ENCODE results near the gene STK25.

Gene STK25

GRCh38 chr2:241535871-241536655, 27.7 kb upstream of the STK25 start:
- no peak for TF ChIP-seq CTCF (IDR thresholded peaks at IDR 0.05; ENCODE audit: poor library complexity, severe bottlenecking)
- H3K4me3 ChIP-seq (ENCODE audit: severe bottlenecking) = no peak overlapping the region
- no peak for ATAC-seq (ENCODE audit: low read depth)

GRCh38 chr2:241534701-241535375, 26.5 kb upstream of the STK25 start:
- H3K27me3 ChIP-seq (ENCODE audit: insufficient read depth, poor library complexity, severe bottlenecking) = no peaks in the 10 kb centered on the region
- ATAC-seq (ENCODE audit: low read depth) = no peak

More at GRCh38 chr2:241535871-241536655, 27.7 kb upstream of the STK25 start:
- no peaks in the 10 kb centered on the region for H3K9me3 ChIP-seq (ENCODE audit: severe bottlenecking)
- H3K4me1 ChIP-seq (ENCODE audit: insufficient read depth, poor library complexity, severe bottlenecking) = peaks cover 5% of the 10 kb centered on the region
- no peaks in the 10 kb centered on the region for H3K36me3 ChIP-seq (ENCODE audit: low read depth)
- no peaks in the 10 kb centered on the region for H3K27me3 ChIP-seq (ENCODE audit: insufficient read depth, poor library complexity, severe bottlenecking)
- DNase-seq (ENCODE audit: low spot score) = no peak
- no peak overlapping the region for H3K27ac ChIP-seq (ENCODE audit: poor library complexity, severe bottlenecking)

GRCh38 chr2:241534293-241534692, 25.9 kb upstream of the STK25 start:
- H3K4me3 ChIP-seq (ENCODE audit: severe bottlenecking) = no peak overlapping the region
- H3K36me3 ChIP-seq (ENCODE audit: low read depth) = no peaks in the 10 kb centered on the region
- H3K4me1 ChIP-seq (ENCODE audit: insufficient read depth, poor library complexity, severe bottlenecking) = no peaks in the 10 kb centered on the region
- DNase-seq (ENCODE audit: low spot score) = no peak
- no peak overlapping the region for H3K27ac ChIP-seq (ENCODE audit: poor library complexity, severe bottlenecking)
- TF ChIP-seq CTCF (IDR thresholded peaks at IDR 0.05; ENCODE audit: poor library complexity, severe bottlenecking) = no peak
- ATAC-seq (ENCODE audit: low read depth) = no peak
- H3K9me3 ChIP-seq (ENCODE audit: severe bottlenecking) = no peaks in the 10 kb centered on the region
- H3K27me3 ChIP-seq (ENCODE audit: insufficient read depth, poor library complexity, severe bottlenecking) = no peaks in the 10 kb centered on the region

More at GRCh38 chr2:241534701-241535375, 26.5 kb upstream of the STK25 start:
- DNase-seq (ENCODE audit: low spot score) = no peak
- no peaks in the 10 kb centered on the region for H3K9me3 ChIP-seq (ENCODE audit: severe bottlenecking)
- no peaks in the 10 kb centered on the region for H3K4me1 ChIP-seq (ENCODE audit: insufficient read depth, poor library complexity, severe bottlenecking)
- no peaks in the 10 kb centered on the region for H3K36me3 ChIP-seq (ENCODE audit: low read depth)
- no peak overlapping the region for H3K4me3 ChIP-seq (ENCODE audit: severe bottlenecking)
- no peak for TF ChIP-seq CTCF (IDR thresholded peaks at IDR 0.05; ENCODE audit: poor library complexity, severe bottlenecking)
- H3K27ac ChIP-seq (ENCODE audit: poor library complexity, severe bottlenecking) = no peak overlapping the region

GRCh38 chr2:241532733-241533601, 24.6 kb upstream of the STK25 start:
- no peak for TF ChIP-seq CTCF (IDR thresholded peaks at IDR 0.05; ENCODE audit: poor library complexity, severe bottlenecking)
- DNase-seq (ENCODE audit: low spot score) (no peak), ATAC-seq (ENCODE audit: low read depth) (no peak)
- H3K9me3 ChIP-seq (ENCODE audit: severe bottlenecking) = no peaks in the 10 kb centered on the region
- H3K27ac ChIP-seq (ENCODE audit: poor library complexity, severe bottlenecking) = no peak overlapping the region
- H3K4me1 ChIP-seq (ENCODE audit: insufficient read depth, poor library complexity, severe bottlenecking) = no peaks in the 10 kb centered on the region
- H3K4me3 ChIP-seq (ENCODE audit: severe bottlenecking) = no peak overlapping the region
- no peaks in the 10 kb centered on the region for H3K27me3 ChIP-seq (ENCODE audit: insufficient read depth, poor library complexity, severe bottlenecking)
- H3K36me3 ChIP-seq (ENCODE audit: low read depth) = no peaks in the 10 kb centered on the region

Measured in RWPE2 (cell line).